HG03439 (cell line): ENCODE results near the gene CHAF1A.

Experiments
- ATAC-seq: cut with Tn5 transposase; IDR thresholded peaks from one replicate; pipeline ENCODE4 v1.9.1; 2021; ENCODE audit warnings: mild to moderate bottlenecking, moderate library complexity; ENCODE audit not compliant: unreplicated experiment

The CHAF1A gene

GRCh38 chr19:4431808-4432674 lies 29.6 kb downstream of the CHAF1A start:
- no peak for ATAC-seq

- ATAC-seq = no peak
These were observed 30.6 kb downstream of the CHAF1A start for GRCh38 chr19:4432918-4433506.

- ATAC-seq = no peak
These were observed 32.0 kb downstream of the CHAF1A start for GRCh38 chr19:4434391-4434790.

GRCh38 chr19:4436231-4436630 lies 33.8 kb downstream of the CHAF1A start:
- no peak for ATAC-seq

GRCh38 chr19:4437103-4437502 lies 34.7 kb downstream of the CHAF1A start:
- no peak for ATAC-seq

GRCh38 chr19:4439243-4439642 lies 36.8 kb downstream of the CHAF1A start:
- ATAC-seq = no peak

- ATAC-seq = no peak
These were observed 39.8 kb downstream of the CHAF1A start for GRCh38 chr19:4441994-4442818.

- ATAC-seq = no peak
These were observed 40.3 kb downstream of the CHAF1A start for GRCh38 chr19:4442819-4443146.

GRCh38 chr19:4443188-4443587 lies 40.7 kb downstream of the CHAF1A start:
- no peak for ATAC-seq

- no peak for ATAC-seq
These were observed 41.7 kb downstream of the CHAF1A start for GRCh38 chr19:4443966-4444764.

- no peak for ATAC-seq
These were observed 42.6 kb downstream of the CHAF1A start for GRCh38 chr19:4444765-4445741.

- ATAC-seq = no peak
These were observed 43.7 kb downstream of the CHAF1A start for GRCh38 chr19:4445963-4446703.

GRCh38 chr19:4446704-4447200 lies 44.3 kb downstream of the CHAF1A start:
- ATAC-seq = no peak

GRCh38 chr19:4447327-4448146 lies 45.1 kb downstream of the CHAF1A start:
- ATAC-seq = no peak

GRCh38 chr19:4448147-4448985 lies 45.9 kb downstream of the CHAF1A start:
- no peak for ATAC-seq

GRCh38 chr19:4449022-4449638 lies 46.7 kb downstream of the CHAF1A start:
- no peak for ATAC-seq

GRCh38 chr19:4449639-4450028 lies 47.2 kb downstream of the CHAF1A start:
- no peak for ATAC-seq
